ENCODE measurements around the gene ISG20. TPM values are rescaled to one million over a fixed set of nuclear protein-coding genes. Genes with fewer than 3 reads are reported as not detected.

The ISG20 gene
- total RNA-seq, 4 donors from 2014 or later, result 6.1 to 15.1 (median 12.9) TPM

DNA sequence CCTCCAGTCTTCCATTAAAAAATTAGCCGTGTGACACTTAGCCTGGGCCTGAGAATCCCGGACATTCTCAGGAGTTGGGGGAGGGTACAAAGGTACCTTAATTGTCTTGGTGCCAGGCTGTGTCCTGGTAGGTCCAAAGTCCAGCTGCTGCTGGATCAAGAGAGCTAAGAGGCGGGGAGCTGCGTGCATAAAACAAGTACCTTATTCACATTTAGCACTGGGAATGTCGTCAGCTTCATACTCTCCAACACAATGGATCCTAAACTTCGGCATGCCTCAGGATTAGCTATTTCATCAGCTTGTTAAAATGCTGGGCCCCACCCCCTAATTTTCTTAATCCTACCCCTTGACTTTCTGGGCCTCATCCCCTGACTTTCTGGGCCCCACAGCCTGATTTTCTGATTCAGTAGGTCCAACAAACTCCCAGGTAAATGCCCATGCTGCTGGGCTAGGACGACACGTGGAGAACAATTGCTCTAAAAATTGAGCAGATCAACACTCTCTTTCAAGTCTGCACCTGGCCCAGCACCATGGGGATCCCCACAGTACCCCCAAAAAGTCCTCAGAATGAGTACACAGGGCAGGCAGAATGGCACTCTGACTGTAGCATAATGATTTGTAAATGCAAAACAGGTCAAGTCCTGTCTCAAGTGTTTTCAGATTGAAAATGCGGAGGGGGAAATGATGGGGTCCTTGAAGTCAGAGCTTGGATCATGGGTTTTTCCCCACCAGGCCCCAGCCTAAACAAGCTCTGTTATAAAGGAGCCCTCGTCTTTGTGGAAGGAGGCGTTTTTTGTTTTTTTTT, 23.3 kb upstream of the ISG20 start:
- H3K4me3 ChIP-seq, result no peak overlapping the region
- H3K4me1 ChIP-seq, result peaks cover 7% of the 10 kb centered on the region
- H3K36me3 ChIP-seq, result no peaks in the 10 kb centered on the region
- no peak overlapping the region for H3K27ac ChIP-seq
- no peak for TF ChIP-seq POLR2AphosphoS5 (IDR thresholded peaks at IDR 0.05)
- TF ChIP-seq, protein P1, sequence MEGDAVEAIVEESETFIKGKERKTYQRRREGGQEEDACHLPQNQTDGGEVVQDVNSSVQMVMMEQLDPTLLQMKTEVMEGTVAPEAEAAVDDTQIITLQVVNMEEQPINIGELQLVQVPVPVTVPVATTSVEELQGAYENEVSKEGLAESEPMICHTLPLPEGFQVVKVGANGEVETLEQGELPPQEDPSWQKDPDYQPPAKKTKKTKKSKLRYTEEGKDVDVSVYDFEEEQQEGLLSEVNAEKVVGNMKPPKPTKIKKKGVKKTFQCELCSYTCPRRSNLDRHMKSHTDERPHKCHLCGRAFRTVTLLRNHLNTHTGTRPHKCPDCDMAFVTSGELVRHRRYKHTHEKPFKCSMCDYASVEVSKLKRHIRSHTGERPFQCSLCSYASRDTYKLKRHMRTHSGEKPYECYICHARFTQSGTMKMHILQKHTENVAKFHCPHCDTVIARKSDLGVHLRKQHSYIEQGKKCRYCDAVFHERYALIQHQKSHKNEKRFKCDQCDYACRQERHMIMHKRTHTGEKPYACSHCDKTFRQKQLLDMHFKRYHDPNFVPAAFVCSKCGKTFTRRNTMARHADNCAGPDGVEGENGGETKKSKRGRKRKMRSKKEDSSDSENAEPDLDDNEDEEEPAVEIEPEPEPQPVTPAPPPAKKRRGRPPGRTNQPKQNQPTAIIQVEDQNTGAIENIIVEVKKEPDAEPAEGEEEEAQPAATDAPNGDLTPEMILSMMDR (IDR thresholded peaks at IDR 0.05), result no peak
- TF ChIP-seq POLR2A (IDR thresholded peaks at IDR 0.05), result no peak
- no peak for TF ChIP-seq EP300 (IDR thresholded peaks at IDR 0.05)
- WGBS, result 73% methylated on average over 11 of the region's 11 CpGs
- H3K27me3 ChIP-seq, result peaks cover 21% of the 10 kb centered on the region
- no peaks in the 10 kb centered on the region for H3K9me3 ChIP-seq
- no peak for DNase-seq (ENCODE audit: low spot score in 2 of 2)

DNA sequence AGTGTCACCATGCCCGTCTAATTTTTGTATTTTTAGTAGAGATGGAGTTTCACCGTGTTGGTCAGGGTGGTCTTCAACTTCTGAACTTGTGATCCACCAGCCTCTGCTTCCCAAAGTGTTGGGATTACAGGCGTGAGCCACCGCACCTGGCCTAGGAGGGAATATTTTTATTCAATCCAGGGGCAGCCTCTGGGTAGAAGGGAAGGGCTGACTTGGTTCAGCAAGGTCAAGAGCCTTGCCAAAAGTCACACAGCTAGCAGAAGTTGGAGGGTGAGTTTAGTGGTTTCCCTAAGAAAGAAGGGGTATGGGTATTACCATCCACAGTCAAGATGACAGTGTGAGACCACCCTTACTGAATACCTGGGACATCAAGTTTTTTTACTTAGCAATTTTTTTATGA, 22.6 kb upstream of the ISG20 start:
- no peak overlapping the region for H3K27ac ChIP-seq
- no peak for DNase-seq (ENCODE audit: low spot score in 2 of 2)
- H3K36me3 ChIP-seq, result no peaks in the 10 kb centered on the region
- H3K4me1 ChIP-seq, result peaks cover 11% of the 10 kb centered on the region
- H3K27me3 ChIP-seq, result peaks cover 16% of the 10 kb centered on the region
- no peaks in the 10 kb centered on the region for H3K9me3 ChIP-seq
- WGBS, result 85% methylated on average over 4 of the region's 4 CpGs
- TF ChIP-seq, protein P1 (IDR thresholded peaks at IDR 0.05), result no peak
- no peak overlapping the region for H3K4me3 ChIP-seq

DNA sequence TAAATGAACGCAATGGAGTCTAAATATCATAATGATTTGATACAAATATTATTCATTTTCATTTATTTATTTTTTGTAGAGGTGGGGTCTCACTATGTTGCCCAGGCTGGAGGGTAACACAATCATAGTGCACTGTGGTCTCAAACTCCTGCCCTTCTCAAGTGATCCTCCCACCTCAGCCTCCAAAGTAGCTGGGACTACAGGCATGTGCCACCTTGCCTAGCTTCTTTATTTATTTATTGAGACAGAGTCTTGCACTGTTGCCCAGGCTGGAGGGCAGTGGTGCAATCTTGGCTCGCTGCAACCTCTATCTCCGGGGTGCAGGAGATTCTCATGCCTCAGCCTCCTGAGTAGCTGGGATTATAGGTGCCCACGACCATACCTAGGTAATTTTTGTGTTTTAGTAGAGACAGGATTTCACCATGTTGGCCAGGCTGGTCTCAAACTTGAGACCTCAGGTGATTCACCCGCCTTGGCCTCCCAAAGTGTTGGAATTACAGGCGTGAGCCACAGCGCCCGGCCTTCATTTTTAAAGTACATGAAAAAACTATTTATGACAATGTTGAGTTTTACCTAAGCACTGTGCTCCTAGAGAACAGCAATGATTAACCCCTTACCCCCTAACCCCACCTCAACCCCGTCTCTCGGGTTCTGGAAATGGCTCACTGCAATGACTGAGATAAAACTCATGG, 21.6 kb upstream of the ISG20 start:
- 93% methylated on average over 10 of the region's 10 CpGs for WGBS
- TF ChIP-seq POLR2A (IDR thresholded peaks at IDR 0.05) (no peak), EP300 (IDR thresholded peaks at IDR 0.05) (no peak), POLR2AphosphoS5 (IDR thresholded peaks at IDR 0.05) (no peak)
- TF ChIP-seq, protein P1 (IDR thresholded peaks at IDR 0.05), result no peak
- Histone ChIP-seq H3K4me3 (no peak overlapping the region), H3K27me3 (peaks cover 9% of the 10 kb centered on the region), H3K36me3 (no peaks in the 10 kb centered on the region), H3K27ac (no peak overlapping the region), H3K9me3 (no peaks in the 10 kb centered on the region), H3K4me1 (peaks cover 20% of the 10 kb centered on the region)
- no peak for DNase-seq (ENCODE audit: low spot score in 2 of 2)

DNA sequence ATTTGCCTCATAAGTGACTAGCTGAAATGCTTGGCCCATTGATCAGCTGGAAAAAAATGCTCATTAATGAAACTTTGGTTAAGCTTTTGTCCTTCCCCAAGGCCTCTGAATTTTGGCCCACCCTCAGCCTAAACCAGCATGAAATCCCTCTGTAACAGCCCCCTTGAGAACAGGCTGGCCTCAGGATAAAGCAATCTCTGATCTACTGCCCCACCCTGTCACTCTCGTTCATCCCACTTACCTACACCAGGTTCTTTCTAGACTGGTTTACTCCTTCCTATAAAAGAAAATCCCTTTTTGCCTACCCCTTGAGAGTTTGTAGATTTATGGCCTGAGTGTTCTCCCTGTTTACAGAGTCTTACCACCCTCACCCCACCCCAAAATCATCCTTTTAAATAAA, 21.0 kb upstream of the ISG20 start:
- Histone ChIP-seq H3K27ac (no peak overlapping the region), H3K36me3 (no peaks in the 10 kb centered on the region), H3K4me1 (peaks cover 26% of the 10 kb centered on the region), H3K27me3 (peaks cover 3% of the 10 kb centered on the region), H3K9me3 (no peaks in the 10 kb centered on the region), H3K4me3 (no peak overlapping the region)
- WGBS, result 43% methylated on average over 1 of the region's 1 CpG
- DNase-seq (ENCODE audit: low spot score in 2 of 2), result no peak
- no peak for TF ChIP-seq EP300 (IDR thresholded peaks at IDR 0.05)
- no peak for TF ChIP-seq POLR2AphosphoS5 (IDR thresholded peaks at IDR 0.05)
- TF ChIP-seq, protein P1 (IDR thresholded peaks at IDR 0.05), result no peak
- TF ChIP-seq POLR2A (IDR thresholded peaks at IDR 0.05), result no peak

DNA sequence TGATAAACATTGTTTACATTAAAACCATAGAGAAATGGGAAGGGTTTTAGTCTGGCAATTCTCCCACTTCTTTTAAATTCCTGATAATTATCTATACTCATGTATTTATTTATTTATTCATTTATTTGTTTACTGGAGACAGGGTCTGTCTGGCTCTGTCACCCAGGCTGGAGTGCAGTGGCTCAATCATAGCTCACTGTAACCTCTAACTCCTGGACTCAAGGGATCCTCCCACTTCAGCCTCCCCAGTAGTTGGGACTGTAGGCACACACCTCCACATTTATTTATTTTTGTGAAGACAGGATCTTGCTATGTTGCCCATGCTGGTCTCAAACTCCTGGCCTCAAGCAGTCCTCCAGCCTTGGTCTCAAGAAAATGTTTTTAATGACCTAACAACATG, 20.1 kb upstream of the ISG20 start:
- Histone ChIP-seq H3K4me3 (no peak overlapping the region), H3K36me3 (no peaks in the 10 kb centered on the region), H3K27me3 (no peaks in the 10 kb centered on the region), H3K27ac (no peak overlapping the region), H3K9me3 (no peaks in the 10 kb centered on the region), H3K4me1 (peaks cover 35% of the 10 kb centered on the region)
- TF ChIP-seq, protein P1 (IDR thresholded peaks at IDR 0.05), result no peak
- TF ChIP-seq EP300 (IDR thresholded peaks at IDR 0.05), result no peak
- no peak for DNase-seq (ENCODE audit: low spot score in 2 of 2)
